A204.1 (cell line): ENCODE results near the gene LRBA.
"Not testable (repeated sequence)": the region's sequence is repeated elsewhere in the genome, so short reads cannot be mapped to it uniquely, and the experiment has no call there.

Experiments used
- FAIRE-seq: peaks from 2 replicates; lab custom pipeline; 2012; peaks lifted over from hg19 to GRCh38; lab: Jason Lieb, UNC

Gene LRBA

DNA sequence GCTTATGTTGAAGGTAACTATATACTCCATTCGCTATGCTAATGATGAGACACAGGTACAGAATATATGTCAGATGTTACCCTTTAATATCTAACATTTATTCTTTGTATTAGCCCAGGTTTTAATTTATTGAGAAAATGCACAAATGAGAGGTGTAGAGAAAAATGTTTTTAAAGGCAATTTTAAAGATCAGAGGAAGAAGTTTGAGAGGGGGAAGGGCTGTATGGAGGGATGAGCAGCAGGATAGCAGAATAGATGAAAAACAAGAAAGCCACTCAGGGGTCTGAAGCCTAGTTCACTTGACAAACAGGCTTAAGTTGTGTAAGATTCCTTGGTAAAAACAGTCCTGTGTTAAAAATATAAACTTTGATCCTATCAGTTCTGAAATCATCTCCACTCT lies 429.5 kb downstream of the LRBA start:
- no peak for FAIRE-seq

DNA sequence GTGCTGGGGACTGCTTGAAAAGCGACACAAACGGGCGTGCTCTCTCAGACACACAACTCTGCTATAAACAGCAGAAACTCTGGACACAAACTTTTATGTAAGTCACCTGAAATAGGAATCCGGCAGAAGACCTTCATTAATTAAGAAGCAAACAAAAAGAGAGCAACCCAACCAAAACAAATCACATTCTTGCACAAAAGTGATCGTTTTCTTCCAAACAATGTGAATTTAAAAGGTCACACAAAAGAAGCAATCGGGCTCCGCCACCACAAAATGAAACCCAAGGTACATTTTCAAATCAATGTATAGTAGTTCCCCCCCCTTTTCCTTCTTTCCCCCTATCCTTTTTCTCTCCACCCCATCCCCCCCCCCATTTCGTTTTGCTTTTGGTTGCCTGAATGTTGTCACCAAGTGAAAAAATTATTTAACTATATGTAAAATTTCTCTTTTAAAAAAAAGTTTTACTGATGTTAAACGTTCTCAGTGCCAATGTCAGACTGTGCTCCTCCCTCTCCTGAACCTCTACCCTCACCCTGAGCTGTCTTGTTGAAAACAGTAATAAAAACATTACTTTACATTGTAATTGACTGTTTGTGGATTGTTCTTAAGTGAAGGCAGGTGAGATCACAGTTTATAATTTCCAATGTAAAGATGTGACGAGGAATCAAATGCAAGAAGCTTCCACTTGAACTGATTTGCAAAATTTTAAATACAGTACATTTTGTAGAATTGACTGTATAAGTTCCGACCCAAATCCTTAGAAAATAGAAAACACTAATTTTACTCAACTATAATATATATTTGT lies 430.8 kb downstream of the LRBA start:
- FAIRE-seq, result no peak

DNA sequence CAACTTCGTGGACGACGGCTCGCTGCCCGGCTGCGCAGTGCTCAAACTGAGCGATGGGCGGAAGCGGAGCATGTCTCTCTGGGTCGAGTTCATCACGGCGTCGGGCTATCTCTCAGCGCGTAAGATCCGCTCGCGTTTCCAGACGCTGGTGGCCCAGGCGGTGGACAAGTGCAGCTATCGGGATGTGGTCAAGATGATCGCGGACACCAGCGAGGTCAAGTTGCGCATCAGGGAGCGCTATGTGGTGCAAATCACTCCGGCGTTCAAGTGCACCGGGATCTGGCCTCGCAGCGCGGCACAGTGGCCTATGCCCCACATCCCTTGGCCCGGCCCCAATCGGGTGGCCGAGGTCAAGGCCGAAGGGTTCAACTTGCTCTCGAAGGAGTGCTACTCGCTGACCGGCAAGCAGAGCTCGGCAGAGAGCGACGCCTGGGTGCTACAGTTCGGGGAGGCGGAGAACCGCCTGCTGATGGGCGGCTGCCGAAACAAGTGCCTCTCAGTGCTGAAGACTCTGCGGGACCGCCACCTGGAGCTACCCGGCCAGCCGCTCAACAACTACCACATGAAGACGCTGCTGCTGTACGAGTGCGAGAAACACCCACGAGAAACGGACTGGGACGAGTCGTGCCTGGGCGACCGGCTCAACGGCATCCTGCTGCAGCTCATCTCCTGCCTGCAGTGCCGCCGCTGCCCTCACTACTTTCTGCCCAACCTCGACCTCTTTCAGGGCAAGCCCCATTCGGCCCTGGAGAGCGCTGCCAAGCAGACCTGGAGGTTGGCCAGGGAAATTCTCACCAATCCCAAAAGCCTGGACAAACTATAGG lies 431.6 kb downstream of the LRBA start:
- no peak for FAIRE-seq

DNA sequence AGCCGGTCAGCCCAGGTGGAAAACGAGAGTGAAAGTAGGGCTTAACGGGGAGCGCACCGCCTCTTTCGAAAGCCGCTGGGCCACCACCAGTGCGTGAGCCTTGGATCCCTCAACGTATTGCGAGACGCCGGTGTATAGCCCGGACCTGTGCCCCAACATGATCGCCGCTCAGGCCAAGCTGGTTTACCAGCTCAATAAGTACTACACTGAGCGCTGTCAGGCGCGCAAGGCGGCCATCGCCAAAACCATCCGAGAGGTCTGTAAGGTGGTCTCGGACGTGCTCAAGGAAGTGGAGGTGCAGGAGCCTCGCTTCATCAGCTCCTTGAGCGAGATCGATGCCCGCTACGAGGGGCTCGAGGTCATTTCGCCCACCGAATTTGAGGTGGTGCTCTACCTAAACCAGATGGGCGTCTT lies 432.2 kb downstream of the LRBA start:
- FAIRE-seq, result no peak

- no peak for FAIRE-seq
These were observed 432.8 kb downstream of the LRBA start, which contains the start of gene MAB21L2 for GRCh38 chr4:150582146-150582872. Gene MAB21L2 (plus strand): TSS chr4:150582151. CDS start chr4:150583030, 879 bp downstream.

DNA sequence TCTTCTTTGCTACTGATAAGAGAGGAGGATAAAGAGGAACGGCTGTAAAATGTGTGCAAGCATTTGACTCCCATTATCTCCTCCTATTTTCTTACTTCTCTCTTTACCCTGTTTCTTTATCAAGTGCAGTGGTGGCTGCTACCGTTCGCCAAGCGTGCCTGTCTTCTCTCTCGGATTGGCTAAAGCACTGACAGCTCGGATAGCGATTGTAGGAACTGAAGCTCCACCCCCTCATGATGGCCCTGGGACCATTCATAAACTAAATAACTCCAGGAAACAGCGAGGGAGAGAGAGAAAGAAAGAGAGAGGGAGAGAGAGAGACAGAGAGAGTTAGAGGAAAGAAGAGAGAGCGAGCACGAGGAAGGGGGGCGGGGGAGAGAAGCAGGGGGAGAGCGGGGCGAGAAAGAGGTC lies 433.4 kb downstream of the LRBA start:
- FAIRE-seq, result no peak

- peak; percentile 19 for FAIRE-seq
These were observed 434.0 kb downstream of the LRBA start for GRCh38 chr4:150581056-150581605.

GRCh38 chr4:150580306-150580705 lies 434.8 kb downstream of the LRBA start:
- no peak for FAIRE-seq

- no peak for FAIRE-seq
These were observed 435.4 kb downstream of the LRBA start for GRCh38 chr4:150579551-150580234.

DNA sequence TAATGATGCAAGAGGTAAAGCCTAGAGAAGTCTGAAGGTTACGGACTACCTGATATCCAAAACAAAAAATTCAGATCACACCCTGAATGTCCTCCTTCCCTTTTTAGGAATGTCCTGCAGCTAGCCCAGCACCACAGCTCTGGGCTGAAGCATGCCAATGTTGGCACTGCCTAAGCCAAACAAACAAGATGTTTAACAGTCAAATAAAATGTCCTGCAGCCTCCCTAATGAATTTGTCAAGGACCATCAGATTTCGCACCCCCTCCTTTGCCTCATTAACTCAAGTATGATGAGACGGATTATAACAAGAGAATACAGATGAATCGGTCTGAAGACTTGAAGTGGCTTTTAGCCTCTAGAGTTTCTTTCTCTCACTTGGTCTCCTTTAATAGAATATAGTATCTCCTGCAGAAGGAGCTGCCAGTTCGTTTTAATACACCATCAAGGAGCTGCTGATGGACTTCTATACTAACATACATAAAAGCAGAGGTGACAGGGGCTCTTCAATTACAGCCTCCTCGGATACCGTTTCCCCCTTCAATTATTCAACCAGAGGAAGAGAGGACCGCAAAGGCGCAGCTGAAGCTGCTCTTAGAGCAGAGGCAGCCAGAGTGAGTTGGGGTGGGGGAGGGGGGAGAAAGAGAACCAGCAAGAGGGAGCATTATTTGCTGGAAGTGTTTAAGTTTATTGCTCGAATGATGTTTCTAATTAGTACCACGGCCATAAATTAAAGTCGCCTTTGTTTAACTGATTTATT lies 436.2 kb downstream of the LRBA start:
- no peak for FAIRE-seq

- no peak for FAIRE-seq
These were observed 437.3 kb downstream of the LRBA start for GRCh38 chr4:150577796-150578195.

GRCh38 chr4:150574678-150575077 lies 440.4 kb downstream of the LRBA start:
- FAIRE-seq, result no peak

GRCh38 chr4:150573534-150573933 lies 441.6 kb downstream of the LRBA start:
- no peak for FAIRE-seq

DNA sequence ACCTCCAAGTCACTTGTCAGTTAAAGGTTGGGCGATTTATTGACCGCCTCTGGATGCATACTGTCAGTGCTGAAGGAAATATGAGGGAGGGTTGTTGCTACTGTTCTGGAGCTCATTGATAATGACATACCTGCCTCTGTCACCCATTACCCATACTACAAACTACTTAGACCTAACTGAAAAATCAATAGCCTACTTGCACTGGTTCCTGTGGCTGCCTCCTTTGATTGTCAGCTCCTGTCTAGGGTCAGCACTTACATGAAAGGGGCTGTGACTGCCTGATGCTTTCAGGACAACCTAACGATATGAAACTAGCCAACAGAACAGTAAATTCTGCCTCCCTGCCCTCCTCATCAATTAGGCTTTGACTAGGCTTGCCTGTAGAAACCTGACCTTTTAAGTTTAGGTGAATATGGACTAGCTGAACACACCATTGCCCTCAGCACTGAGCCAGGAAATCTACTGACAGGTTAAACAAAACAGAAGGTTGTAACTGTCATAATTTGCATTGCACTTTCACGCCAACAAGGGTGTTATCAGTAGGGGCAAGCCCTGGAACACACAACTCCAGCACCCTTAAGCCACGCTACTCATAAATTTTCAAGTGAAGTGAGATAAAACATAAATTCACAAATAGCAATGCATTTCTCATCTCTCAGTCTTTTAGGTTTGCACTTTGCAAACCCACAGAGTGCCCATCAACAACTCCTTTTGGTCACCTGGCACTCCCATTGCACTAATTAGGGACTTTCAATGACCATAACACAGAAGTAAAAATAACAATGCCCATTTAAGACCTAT lies 442.2 kb downstream of the LRBA start:
- no peak for FAIRE-seq

DNA sequence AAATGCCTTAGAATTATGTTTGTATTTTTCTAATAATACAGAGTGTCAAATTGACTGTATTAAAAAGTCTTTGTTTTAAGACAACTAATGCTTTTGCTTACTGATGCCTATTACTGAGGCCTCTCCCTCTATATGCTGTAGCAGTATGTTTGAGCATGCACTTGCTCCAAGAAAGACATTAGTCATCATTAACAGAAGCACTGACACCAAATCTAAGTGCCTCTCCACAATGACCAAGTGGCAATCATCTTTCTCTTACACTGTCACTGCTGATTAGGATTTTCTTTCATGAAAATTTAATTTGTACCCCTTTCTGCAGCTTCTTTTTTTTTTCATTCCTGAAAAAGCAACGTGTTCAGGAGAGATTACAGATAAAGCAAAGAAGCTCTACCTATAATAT lies 444.2 kb downstream of the LRBA start:
- FAIRE-seq, result no peak

DNA sequence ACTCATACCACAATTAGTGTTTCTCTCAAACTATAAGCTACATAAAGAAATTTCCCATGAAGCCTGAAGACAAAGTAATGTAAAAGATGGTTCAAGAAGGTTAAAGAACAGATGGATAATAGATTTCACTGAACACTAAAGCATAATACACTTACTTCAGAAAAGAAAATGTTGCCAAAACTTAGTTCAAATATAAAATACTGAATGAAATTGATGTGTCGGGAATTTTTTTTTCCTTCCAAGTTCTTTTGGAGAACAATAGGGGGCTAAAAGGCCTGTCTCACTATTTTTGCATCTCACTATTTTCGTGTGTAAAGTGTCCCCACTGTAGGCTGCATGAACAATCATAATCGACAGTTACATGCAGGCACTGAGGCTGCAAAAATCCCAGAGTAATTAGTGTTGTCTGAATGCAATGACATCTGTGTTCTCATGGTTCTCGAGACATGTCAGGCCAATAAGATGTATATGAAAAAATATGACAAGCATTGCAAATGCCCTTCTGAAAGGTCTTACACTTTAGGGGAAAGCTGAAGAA lies 445.0 kb downstream of the LRBA start:
- FAIRE-seq, result no peak

DNA sequence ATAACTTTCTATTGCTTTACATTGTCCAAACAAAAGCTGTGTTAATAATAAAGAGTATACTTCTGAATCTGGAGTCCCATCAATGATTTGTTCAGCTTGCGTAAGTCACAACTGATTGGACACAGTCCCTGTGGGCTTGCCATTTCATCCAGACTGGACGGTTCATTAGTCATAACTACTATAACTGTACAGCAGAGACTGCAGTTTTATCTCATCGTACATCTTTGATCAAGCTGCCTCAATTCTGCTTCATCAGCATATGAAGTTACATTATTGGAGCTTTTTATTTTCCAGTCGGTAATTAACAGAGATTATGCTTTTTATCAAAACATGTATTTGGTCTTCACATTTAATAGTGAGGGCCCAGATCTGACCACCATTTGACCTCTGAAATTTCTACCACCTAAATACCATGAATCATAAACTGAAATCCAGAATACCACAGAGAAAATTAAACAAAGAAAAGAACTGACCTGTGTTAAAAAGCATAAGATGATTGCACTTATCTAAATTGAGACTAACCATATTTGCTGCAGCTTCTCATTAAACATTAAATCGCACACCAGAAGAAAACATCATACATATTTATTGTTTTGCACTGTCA lies 445.6 kb downstream of the LRBA start:
- FAIRE-seq, result no peak

- FAIRE-seq, result no peak
These were observed 448.0 kb downstream of the LRBA start for GRCh38 chr4:150567070-150567469.

GRCh38 chr4:150564967-150565366 lies 450.1 kb downstream of the LRBA start:
- FAIRE-seq, result not testable (repeated sequence)
